CD4-positive, alpha-beta T cell treated with Interleukin-2 at 100 ng/mL for 4 hours (primary cell): ENCODE measurements around the gene SBNO1.
A peak's percentile ranks its signal among the peaks of the same experiment; 100 is the strongest.
"Not testable (repeated sequence)": the region's sequence is repeated elsewhere in the genome, so short reads cannot be mapped to it uniquely, and the experiment has no call there.

ENCODE experiments used
- DNase-seq: peaks from one replicate; pipeline ENCODE4 v3.0.0-alpha.2; 2020; ENCODE audit warnings: low spot score

SBNO1 gene

DNA sequence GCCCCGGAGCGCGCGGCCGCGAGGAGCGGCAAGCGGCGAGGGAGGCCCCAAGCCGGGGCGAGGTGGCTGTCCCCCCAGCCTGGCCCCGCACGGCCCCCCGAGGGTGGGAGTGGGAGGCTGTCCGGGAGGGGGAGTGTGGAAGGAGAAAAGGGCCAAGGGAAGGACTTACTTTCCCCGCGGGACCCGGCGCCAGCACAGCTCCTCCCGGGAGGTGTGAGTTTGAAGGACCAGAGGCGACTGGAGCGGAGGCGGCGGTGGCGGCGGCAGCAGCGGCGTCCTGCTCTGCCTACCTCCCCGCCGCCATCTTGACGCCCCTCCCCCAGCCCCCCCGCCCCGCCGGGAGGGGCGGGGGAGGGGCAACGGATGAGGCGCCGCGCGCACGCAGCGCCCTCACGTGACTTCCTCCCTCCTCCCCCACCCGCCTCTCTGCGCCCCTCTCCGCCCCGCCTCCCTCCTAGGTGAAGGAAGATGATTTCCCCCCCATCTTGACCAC lies at the start of gene SBNO1:
Gene SBNO1 (minus strand): TSS at position 316 of the 493 bp plus-strand sequence. CDS start 14,406 bp downstream, outside the sequence.
- peak; percentile 91 for DNase-seq

DNA sequence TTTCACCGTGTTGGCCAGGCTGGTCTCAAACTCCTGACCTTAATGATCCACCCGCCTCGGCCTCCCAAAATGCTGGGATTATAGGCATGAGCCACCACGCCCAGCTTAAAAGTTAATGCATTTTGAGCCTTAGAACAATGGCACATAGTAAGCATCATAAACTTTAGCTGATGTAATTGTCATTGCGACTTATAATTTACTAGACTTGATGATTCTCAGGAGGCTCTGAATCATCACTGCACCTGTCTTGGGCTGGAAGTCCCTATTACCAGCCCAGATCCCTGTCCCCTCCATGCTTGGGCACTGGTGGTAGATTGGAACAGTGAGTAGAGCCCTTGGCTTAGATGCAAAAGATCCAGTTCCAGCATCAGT lies 45.4 kb upstream of the SBNO1 start:
- no peak for DNase-seq

DNA sequence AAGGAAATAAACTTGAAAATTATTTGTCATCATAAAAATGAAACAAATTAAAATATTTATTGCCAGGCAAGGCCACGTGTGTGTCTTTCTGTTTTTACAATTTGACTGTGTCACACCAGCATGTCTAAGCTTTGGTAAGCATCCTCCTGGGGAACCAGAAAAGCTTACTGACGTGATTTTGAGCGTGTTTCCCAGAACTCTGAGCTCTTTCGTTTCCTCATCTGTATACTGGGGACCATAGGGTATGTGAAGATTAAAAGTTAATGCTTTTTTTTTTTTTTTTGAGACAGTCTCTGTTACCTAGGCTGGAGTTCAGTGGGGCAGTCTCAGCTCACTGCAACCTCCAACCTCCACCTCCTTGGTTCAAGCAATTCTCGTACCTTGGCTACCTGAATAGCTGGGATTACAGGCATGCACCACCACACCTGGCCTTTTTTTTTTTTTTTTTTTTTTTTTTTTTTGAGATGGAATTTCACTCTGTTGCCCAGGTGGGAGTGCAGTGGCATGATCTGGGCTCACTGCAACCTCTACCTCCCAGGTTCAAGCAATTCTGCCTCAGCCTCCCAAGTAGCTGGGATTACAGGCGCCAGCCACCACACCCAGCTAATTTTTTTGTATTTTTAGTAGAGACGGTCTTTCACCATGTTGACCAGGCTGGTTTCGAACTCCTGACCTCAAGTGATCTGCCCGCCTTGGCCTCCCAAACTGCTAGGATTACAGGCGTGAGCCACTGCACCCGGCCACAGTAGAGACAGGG lies 44.8 kb upstream of the SBNO1 start:
- not testable (repeated sequence) for DNase-seq

DNA sequence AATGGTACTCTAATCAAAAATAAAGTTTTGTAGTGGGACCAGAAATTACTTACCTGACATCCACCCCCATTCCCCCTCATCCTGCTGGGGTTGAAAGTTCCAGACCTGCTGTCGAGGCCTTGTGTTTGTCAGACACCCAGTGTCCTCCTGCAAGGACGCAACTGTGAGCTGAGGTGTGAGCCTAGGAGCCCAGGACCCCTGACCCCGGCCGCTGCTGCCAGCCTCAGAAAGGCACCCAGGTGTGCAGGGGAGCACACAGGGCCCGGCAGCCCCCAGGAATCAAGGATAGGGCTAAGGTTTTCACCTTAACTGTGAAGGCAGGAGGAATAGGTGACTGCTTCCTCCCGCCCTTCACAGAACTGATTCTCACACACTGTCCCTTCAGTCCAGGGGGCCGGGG lies 44.0 kb upstream of the SBNO1 start:
- not testable (repeated sequence) for DNase-seq

DNA sequence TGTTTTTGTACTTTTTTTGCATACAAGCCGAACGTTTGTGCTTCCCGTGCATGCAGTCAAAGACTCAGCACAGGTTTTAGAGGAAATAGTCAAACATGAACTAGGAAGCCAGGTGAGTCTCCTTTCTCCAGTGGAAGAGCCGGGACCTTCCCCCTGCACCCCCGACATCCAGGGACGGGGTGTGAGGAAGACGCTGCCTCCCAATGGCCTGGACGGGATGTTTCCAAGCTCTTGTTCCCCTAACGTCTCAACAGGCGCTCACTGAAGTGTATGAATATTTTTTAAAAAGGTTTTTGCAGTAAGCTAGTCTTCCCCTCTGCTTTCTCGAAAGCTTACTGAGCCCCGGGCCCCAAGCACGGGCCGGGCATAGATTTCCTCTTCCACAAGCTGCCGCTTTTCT lies 43.3 kb upstream of the SBNO1 start:
- DNase-seq, result not testable (repeated sequence)

DNA sequence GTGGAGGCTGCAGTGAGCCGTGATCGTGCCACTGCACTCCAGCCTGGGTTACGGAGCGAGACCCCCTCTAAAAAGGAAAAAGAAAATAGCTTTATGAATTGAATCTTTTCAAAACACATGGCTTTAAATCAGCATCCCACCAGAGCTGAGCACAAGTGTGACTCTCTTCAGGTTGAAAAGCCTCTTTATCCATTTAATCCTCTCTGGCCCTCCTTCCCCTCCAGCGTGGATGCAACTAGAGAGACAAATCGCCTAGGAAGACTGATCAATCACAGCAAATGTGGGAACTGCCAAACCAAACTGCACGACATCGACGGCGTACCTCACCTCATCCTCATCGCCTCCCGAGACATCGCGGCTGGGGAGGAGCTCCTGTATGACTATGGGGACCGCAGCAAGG lies 42.6 kb upstream of the SBNO1 start:
- not testable (repeated sequence) for DNase-seq

DNA sequence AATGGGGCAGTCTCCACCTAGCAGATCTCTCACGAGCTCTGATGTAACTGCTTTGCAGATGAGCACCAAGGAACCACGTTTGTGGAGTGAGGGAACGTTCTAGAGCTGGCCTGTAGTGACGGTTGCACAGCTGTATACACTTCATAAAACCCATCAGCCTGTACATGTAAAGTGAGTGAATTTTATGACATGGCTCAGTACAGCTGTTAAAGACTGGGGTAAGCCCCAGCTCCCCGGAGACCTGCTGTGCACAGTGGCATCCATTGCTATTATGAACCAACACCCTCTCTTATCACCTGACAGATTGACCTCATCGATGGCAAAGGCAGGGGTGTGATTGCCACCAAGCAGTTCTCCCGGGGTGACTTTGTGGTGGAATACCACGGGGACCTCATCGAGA lies 39.9 kb upstream of the SBNO1 start:
- DNase-seq, result no peak

DNA sequence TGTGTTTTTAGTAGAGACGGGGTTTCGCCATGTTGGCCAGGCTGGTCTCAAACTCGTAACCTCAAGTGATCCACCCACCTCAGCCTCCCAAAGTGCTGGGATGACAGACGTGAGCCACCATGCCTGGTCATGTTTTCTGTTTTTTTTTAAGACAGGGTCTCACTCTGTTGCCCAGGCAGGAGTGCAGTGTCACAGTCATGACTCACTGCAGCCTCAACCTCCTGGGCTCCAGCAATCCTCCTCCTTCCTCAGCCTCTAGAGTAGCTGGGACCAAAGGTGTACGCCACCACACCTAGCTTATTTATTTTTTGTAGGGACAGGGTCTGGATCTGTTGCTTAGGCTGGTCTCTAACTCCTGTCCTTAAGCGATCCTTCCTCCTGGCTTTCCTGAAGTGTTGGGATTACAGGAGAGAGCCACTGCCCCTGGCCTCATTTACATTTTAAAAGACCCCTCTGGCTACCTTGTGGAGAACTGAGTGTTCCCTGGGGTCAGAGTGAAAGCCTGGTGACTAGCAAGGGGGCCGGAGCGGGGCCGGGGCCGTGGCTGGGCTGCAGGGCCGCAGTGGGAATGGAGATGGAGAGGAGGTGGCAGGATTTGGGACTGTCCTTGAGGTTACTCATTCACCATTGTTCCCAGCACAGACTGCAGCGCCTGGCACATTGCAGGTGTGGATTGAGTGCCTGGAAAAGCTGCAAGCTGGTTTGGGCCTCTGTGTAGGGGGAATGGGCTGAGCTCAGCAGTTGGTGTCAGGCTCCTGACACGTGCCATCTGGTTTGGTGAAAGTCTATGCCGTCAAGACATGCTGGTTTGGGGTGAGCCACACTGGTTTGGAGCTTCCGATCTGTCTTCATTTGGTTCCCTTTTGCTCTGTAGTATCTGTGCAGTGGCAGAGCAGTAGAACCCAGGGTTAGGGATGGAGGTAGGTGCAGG lies 37.4 kb upstream of the SBNO1 start:
- no peak for DNase-seq

DNA sequence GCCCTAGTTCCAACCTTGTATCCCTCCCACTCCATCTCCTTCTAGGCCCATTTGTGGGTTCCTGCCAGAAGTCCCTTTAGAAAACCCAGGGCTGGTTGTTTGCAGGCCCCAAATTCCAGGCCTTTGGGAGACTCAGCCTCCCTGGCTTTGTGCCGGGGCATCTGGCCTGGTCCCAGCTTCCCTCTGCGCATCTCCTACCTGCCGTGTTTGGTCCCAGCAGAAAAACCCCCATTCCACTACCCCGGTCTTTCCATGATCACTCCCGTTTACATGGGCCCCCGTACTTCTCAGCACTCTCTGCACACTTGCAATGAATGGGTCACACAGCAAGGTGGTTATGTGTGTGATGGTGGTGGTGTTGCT lies 34.6 kb upstream of the SBNO1 start:
- DNase-seq, result no peak

DNA sequence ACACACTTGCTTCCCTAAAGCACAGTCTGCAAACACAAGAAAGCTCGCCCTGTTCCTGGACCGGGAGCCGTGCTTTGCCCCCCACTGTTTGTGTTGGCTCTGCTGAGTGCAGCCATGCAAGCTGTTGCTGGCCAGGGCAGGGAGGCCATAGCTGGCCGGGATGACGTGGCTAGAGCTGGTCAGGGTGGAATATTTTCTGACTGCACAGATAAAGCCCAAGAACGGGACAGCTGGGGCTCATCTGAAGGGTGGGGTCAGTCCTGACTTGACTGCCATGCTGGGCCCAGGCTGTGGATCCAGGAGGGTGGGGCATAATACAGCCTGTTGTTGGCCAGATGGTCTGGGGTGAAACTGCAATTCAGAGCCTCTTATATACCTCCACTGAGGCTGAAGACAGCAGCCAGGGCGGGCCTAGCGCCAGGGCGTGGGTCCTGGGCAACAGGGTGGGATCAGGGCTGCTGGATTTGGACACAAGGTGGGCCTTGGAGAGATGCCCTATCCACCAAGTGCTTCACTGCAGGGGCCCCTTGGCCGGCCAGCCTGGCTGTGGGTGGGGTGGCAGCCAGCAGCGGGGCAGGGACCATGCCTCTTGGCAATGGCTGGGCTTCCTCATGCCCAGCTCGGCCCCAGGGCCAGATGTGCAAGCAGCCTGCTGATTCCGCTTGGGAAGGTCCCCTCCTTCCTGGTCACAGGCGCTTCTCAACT lies 34.1 kb upstream of the SBNO1 start:
- no peak for DNase-seq

DNA sequence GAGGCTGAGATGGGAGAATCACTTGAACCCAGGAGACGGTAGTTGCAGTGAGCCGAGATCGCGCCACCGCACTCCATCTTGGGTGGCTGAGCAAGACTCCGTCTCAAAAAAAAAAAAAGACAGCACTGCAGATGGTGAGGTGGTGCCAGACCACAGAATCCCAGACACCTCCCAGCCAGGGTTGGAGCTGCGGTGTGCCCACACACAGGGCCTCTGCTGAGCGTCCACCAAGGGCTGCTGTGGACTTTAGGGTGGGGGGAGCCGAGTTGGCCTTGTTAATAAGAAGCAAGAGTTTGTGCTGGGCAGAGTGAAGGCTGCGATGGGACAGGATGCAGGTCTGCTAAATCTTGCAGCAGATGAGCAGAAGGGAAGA lies 33.5 kb upstream of the SBNO1 start:
- no peak for DNase-seq

DNA sequence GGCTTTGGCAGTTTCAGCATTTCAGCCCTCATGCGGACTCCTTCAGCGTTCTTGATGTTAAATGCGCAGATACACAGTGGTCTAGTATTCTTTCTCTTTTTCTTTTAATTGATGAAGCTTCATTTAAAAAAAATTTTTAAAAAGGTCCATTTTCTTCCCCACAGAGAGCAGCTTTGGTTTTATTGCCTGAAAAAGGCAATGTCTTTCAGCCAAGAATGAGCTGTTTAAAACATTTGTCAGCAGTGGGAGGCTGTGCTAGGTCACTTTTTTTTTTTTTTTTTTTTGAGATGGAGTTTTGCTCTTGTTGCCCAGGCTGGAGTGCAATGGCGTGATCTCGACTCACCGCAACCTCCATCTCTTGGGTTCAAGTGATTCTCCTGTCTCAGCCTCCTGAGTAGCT lies 32.8 kb upstream of the SBNO1 start:
- DNase-seq, result no peak

DNA sequence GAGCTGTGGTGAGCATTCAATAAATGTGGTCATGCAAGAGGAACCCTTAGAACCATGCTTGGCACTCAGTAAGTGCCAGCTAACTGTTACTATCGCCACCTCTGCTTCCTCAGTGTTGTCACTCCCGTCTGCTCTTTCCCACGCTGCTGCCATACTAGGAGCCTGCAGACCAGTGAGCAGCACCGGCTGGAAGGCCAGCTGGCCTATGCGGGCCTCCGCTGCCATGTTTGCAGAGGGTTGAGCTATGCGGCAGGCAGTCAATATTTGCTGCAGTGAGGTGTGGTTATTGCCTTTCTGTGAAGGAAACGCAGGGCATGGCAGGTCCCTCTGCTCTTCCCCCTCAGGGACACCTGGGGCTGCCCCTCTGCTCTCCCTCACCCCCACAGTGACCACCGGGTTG lies 32.3 kb upstream of the SBNO1 start:
- DNase-seq, result no peak

DNA sequence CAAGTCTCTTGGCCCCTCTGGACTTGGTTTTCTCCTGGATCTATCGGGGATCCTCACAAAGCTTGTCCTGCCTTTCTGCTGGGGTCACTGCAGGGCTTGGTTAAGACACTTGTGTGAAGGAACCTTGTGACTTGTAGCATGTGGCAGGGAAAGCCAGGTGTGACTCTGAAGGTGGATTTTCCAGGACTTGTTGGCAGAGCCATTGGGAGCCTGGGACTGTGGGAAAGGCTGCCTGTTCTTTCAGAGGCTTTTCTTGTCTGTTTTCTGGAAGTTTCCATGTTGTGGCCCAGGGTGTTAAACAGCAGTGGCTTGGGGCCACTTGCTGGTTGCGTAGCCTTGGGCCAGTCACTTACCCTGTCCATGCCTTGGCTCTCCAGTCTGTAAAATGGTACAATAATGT lies 31.9 kb upstream of the SBNO1 start:
- no peak for DNase-seq

DNA sequence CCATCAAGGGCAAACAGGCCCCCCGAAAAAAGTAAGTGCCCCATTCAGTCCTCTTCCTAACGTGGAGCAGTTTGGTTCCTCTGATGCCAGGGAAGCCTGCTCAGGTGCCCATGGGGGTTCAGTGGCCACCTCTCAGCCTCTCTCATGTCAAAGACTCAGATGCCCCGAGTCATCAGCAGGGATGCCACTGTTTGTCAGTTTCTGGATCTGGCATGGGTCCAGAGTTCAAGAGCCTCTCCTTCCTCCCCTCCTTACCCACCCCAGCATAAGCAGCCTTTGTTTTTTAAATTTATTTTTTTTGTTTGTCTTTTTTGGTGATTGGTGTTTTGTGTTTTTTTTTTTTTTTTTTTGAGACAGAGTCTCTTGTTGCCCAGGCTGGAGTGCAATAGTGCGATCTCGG lies 30.6 kb upstream of the SBNO1 start:
- DNase-seq, result no peak

DNA sequence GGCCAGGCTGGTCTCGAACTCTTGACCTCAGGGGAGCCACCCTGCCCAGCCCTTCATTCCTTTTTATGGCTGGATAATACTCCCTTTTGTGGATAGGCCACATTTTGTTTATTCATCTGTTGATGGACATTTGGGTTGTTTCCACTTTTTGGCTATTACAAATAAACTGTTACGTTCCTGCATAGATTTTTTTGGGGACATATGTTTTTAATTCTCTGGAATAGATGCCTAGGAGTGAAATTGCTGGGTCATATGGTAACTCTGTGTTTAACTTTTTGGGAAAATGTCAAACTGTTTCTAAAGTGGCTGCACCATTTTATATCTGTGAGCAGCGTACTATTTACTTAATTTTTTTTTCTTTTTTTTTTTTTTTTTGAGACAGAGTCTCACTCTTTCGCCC lies 29.1 kb upstream of the SBNO1 start:
- no peak for DNase-seq

DNA sequence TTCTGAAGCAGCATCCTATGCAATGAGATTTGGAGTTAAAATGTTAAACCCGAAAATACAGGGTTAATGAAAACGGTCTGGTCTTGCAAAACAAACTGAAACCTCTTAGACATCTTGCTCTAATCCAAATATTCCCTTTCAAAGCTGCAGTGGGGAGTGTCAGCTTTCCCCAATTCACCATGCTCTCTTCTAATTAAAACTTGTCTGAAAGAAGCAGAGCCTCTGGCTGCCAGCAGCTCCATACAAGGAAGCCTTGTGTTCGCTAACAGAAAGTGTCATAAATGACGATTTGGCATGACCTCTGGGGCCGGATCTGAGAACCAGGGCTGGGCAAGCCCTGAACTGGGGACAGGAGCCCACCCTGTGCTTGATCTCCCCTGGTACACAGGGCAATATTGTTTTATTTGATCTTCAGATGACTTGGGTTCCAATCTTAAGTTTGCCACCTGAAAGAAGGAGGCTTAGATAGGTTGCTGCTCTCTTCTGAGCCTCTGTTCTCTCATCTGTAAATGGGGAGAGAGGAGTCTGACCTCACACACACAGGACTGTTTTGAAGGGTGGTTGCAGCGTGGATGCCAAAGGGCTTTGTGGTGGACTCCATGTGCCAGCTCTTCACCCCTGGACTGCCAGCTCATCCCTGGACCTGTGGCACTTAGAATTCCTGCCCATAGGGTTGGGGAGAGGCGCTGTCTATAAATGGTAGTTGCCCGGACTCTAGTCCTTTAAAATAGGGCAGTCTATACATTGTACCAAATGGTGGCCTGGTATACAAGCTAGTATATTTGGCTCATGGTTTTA lies 27.1 kb upstream of the SBNO1 start:
- DNase-seq, result no peak

DNA sequence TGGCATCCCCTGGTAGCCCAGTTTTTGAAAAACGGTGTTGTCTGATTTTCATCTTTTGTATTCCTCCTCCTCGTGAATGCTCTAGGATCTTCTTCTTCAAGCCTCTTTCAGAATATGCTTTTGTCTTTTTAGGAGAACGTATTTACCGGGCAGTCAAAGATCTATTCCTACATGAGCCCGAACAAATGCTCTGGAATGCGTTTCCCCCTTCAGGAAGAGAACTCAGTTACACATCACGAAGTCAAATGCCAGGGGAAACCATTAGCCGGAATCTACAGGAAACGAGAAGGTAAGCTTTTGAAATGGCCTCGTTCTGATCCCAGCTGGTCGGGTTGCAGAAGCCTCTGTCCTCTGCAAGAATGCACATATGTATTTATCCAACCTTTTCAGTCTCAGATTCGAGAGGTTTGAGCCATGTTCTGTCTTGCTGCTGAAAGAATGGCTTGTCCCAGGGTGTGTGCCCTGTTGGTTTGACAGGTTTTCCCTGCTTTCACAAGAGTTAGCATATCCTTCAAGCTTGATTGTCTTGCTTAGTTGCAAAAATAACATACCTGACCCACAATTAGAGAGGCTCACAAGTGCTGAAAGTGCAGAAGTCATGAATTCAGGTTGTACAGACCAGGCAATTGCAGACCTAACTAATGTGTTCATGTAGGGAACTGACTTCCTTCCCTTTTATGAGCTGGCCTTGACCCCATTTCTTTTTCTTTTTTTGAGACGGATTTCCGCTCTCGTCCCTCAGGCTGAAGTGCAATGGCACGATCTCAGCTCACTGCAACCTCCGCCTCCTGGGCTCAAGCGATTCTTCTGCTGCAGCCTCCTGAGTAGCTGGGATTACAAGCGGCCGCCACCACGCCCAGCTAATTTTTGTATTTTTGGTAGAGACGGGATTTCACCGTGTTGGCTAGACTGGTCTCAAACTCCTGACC lies 26.1 kb upstream of the SBNO1 start:
- DNase-seq, result no peak

DNA sequence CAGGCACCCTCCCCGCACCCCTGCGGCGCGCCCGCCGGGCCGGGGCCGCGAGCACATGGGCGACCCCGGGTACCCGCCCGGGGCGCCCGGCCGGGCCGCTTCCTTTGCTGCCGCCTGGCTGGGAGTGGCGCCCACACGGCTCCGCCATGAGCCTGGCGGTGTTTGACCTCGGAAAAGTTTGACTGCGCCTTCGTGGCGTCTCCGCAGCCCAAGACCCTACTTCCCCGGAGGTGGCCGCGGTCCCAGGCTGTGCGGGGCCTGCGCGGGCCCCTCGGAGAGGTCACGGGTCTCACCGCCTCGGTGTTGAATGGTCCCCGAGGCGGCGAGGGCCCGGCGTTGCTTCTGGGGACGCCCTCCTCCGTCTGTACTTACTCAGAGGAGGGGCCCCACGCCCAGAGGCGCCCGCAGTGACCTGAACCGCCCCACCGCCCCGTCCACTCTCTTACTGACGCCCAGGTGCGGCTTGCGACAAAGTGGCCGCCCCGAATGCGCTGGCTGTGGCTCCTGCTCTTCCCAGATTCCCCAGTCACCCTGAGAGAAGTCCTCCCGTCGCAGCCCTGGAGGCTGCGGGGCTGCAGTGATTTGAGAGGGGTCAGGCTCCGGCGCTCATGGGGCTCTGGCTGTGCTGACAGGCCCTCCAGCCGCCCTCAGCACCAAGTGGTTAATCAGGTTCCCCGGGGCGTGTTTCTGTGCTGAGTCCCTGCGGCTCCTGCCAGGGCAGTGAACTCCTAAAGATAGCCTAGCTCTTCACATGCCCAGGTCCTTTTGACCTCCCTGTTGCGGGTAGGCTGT lies 25.1 kb upstream of the SBNO1 start:
- DNase-seq, result peak; percentile 14
